Adrenal gland (tissue), 12 donors: ENCODE results near the gene PLD1. TPM values are rescaled to one million over a fixed set of nuclear protein-coding genes. Genes with fewer than 3 reads are reported as not detected.

Source experiments
- DNase-seq, 7 donors: peaks; one replicate each; pipeline ENCODE4 v3.0.0-alpha.2; 2019 to 2020
- H3K27ac ChIP-seq, 5 donors: fragments of 200-600 bp; sonication (generic) in 4 of 5; 1 replicate in 3 of 5; 2 replicates in 2 of 5; pipeline versions ENCODE4 v1.5.1 to v1.8.0; 2016 to 2020; ENCODE audit warnings: mild to moderate bottlenecking in 1 of 5
- H3K27me3 ChIP-seq: fragments of 200-600 bp; 2 replicates; pipeline ENCODE4 v1.8.0; 2021
- H3K36me3 ChIP-seq, 2 donors: fragments of 200-600 bp; replicated peaks in 1 of 2; 1 replicate in 1 of 2; 2 replicates in 1 of 2; pipeline versions ENCODE4 v1.5.1 to v1.8.0; 2018 to 2022
- H3K4me1 ChIP-seq, 2 donors: fragments of 200-600 bp; replicated peaks in 1 of 2; 1 replicate in 1 of 2; 2 replicates in 1 of 2; pipeline versions ENCODE4 v1.5.1 to v1.8.0; 2018 to 2021
- H3K4me3 ChIP-seq, 4 donors: fragments of 200-600 bp; sonication (generic) in 3 of 4; one replicate each; pipeline ENCODE4 v1.5.1; 2016 to 2018
- H3K9me3 ChIP-seq, 3 donors: fragments of 200-600 bp; sonication (generic) in 1 of 3; replicated peaks in 1 of 3; 1 replicate in 2 of 3; 2 replicates in 1 of 3; pipeline versions ENCODE4 v1.5.1 to v1.8.0; 2016 to 2021
- CTCF ChIP-seq, 6 experiments: fragments of 450-650 bp in 4 of 6; fragments of 200-600 bp in 2 of 6; sonication (generic) in 1 of 6; IDR thresholded peaks; 1 replicate in 5 of 6; 2 replicates in 1 of 6; pipeline versions ENCODE4 v1.5.1 to v1.8.0; 2016 to 2021; ENCODE audit warnings: antibody characterized with exemption in 6 of 6, mild to moderate bottlenecking in 2 of 6, moderate library complexity in 1 of 6
- POLR2A ChIP-seq, 2 donors: fragments of 450-650 bp; IDR thresholded peaks; one replicate each; pipeline ENCODE4 v1.6.1; 2017; ENCODE audit warnings: antibody characterized with exemption in 2 of 2, mild to moderate bottlenecking in 2 of 2, moderate library complexity in 1 of 2
- WGBS, 4 donors: extraction: QIAGEN DNeasy Blood & Tissue Kit in 2 of 4; methylation state at CpG; one replicate each; pipeline versions ENCODE4 v1.1.5 to v1.1.7; 2013 to 2017; 5-methylcytosine and 5-hydroxymethylcytosine counted together
- intact Hi-C, 2 donors: fragments of 100-400 bp; cut with DNase I; formaldehyde crosslinking; loops; one replicate each; pipeline versions ENCODE4 v1.14.1 to v1.15.0; 2022 to 2023
- polyA plus RNA-seq, 3 donors: library from polyadenylated mRNA; stranded (reverse); fragments of 200-250 nt in 2 of 3; fragments of 350-450 nt in 1 of 3; fragmentation: Illumina TruSeq in 1 of 3; extraction: RNeasy Lipid Tissue Mini Kit (QIAGEN cat#74804) in 1 of 3; gene quantifications; one replicate each; pipeline ENCODE4 v1.2.3, GENCODE V29; 2013 to 2014
- total RNA-seq, 9 donors: library from RNA; depleted of rRNA in 4 of 9; stranded (reverse); fragments of >200 nt in 4 of 9; fragments of 120-200 nt in 1 of 9; fragmentation: NEBNext Ultra II Directional in 1 of 9; extraction: Animal tissue kit (Norgen Biotek cat#: 25700) in 1 of 9; gene quantifications; one replicate each; pipeline versions ENCODE4 v1.1.0 to v1.2.4, GENCODE V29; 2013 to 2023
- donor health status: healthy with polysubstance abuse.
- donor health status: Bipolar disorder and iron deficiency.
- donor health status: DM: yes; HTN: yes; CAD: no.
- donor health status: DM: no; HTN: no; CAD: no.
- donor health status: DM: no; HTN: no; CAD: no.
- donor health status: DM: yes; HTN: yes; CAD: no.

Gene PLD1
- total and polyA plus RNA-seq, 12 donors = 25.7 to 178 (median 94.5) TPM

DNA sequence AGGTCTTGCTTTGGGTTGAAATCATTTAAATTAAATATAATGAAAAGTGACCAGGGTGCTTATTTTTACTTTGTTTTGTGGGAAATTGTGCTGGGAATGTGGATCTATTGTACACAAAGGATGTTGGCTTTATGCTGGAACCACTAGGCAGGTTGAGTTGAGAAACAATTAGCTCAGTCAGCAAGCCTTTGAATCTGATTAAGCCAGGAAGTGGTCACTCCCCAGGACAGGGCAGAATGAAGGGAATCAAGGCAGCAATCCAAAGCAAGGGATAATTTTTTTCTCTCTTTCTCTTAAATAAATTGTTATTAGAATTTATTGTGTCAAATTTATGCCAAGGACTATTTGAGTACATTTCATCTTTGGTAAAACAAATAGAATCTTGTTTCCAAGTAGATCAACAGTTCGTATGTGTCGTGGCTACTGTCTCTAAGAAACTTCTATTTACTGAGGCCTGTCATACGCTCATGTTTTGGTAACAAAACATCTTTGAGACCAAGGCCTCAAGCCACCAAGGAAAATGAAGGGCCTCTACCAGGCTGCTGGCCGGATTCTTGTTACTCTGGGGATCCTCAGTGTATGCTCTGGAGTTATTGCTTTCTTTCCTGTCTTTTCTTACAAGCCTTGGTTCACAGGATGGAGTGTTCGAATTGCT, 32.7 kb upstream of the PLD1 start, which contains the start of gene TMEM212:
TMEM212 (plus strand) TSS at position 486 of the 655 bp plus-strand sequence; CDS start at position 521, 35 bp downstream.
- Histone ChIP-seq H3K36me3 (no peaks in the 10 kb centered on the region), H3K9me3 (no peaks in the 10 kb centered on the region), H3K27ac (no peak within 1 kb of the TSS), H3K4me3 (no peak within 1 kb of the TSS), H3K4me1 (peaks cover 0 to 30% of the 10 kb centered on the region in 2 donors), H3K27me3 (no peaks in the 10 kb centered on the region)
- no peak for DNase-seq
- intact Hi-C loops = no loop called here
- WGBS, 4 donors = 76 to 82% (median 78%) methylated on average over 5 of the region's 5 CpGs
- TF ChIP-seq POLR2A (IDR thresholded peaks at IDR 0.05) = no peak
- TF ChIP-seq CTCF (IDR thresholded peaks at IDR 0.05) = no peak

DNA sequence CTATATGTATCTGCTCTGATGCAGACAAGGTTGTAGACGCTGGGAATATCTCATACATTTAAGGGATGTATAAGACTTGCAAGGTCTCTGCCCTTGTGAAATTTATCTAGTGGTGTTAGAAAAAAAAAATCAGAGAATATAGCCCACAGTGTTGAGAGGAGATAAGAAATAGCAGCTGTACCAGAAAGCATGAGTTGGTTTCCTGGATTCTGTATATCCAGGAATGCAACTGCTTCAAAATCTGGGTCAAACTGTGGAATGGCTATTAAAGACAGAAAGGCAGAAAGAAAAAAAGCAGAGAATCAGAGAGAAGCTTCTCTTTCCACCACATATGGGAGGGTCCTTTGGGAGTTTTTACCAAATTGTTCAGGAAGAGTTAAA, 31.3 kb upstream of the PLD1 start:
- H3K9me3 ChIP-seq = no peaks in the 10 kb centered on the region
- peaks cover 0 to 30% of the 10 kb centered on the region in 2 donors for H3K4me1 ChIP-seq
- WGBS, 4 donors = 65 to 92% (median 76%) methylated on average over 1 of the region's 1 CpG
- H3K27me3 ChIP-seq = no peaks in the 10 kb centered on the region
- no peak for DNase-seq
- intact Hi-C loops = no loop called here
- H3K27ac ChIP-seq = no peak overlapping the region
- H3K4me3 ChIP-seq = no peak overlapping the region
- TF ChIP-seq POLR2A (IDR thresholded peaks at IDR 0.05) (no peak), CTCF (IDR thresholded peaks at IDR 0.05) (no peak)
- no peaks in the 10 kb centered on the region for H3K36me3 ChIP-seq

DNA sequence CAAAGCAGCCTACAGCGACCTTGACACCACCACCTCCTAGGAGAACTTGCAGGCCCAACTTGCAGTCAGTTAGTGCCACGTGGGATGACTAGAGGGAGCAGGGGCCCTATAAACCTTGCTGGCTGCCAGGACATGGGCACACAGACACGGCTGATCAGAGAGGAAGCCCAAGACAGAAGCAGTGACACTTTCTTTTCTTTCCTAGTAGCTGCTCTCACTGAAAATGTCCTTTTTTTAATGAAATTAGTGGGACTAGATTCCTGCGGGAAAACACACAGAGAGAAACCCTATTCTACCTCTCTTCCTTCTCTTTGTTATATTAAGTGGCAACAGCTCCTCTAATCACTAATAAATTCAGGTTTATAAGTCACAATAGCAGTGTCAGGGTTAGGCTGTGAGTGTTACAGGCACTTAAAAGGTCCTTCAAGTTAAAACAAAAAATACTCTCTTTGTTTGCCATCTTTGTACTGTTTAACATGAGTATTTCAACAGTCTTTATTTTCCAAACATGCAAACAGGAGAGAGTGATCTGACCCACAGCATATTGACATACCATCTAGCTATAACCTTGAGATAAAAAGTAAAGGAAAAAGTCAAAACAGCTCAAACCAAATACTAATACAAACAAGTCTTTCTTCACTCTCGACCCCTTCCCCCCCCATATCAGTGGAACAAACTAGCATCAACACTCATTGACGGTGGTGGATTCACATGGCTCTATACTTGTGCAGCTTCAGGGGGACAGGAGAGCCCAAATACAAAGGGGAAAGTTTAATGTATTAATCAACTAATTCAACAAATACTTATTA, 30.7 kb upstream of the PLD1 start:
- WGBS, 4 donors = 60 to 70% (median 65%) methylated on average over 6 of the region's 6 CpGs
- intact Hi-C loops = no loop called here
- Histone ChIP-seq H3K4me3 (no peak overlapping the region), H3K27ac (no peak overlapping the region), H3K27me3 (no peaks in the 10 kb centered on the region), H3K36me3 (no peaks in the 10 kb centered on the region), H3K4me1 (peaks cover 0 to 30% of the 10 kb centered on the region in 2 donors), H3K9me3 (no peaks in the 10 kb centered on the region)
- TF ChIP-seq POLR2A (IDR thresholded peaks at IDR 0.05) = no peak
- no peak for TF ChIP-seq CTCF (IDR thresholded peaks at IDR 0.05)
- peak in 1 of 7 donors; percentile 16 for DNase-seq

DNA sequence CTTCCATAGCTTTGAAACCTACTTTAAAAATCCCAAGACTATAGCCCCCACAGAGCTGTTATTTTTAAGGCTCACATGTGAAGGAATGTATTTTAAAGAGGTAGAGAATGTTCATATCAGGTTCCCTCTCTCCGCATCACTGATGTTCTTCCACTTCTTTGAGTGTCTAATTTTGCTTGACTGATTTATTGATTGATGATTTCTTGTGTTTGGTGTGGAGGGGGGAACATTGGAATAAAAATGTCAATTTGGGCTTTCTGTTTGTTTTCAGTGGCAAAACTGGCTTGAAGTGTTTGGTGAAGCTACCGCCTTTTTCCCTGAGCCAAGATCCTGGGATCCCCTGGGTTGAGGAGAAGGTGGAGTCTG, 30.1 kb upstream of the PLD1 start:
- no peak overlapping the region for H3K27ac ChIP-seq
- TF ChIP-seq CTCF (IDR thresholded peaks at IDR 0.05) (no peak), POLR2A (IDR thresholded peaks at IDR 0.05) (no peak)
- H3K27me3 ChIP-seq = no peaks in the 10 kb centered on the region
- H3K9me3 ChIP-seq = no peaks in the 10 kb centered on the region
- peaks cover 0 to 30% of the 10 kb centered on the region in 2 donors for H3K4me1 ChIP-seq
- no peaks in the 10 kb centered on the region for H3K36me3 ChIP-seq
- intact Hi-C loops = no loop called here
- no peak overlapping the region for H3K4me3 ChIP-seq
- 73 to 99% (median 98%) methylated on average over 2 of the region's 2 CpGs for WGBS, 4 donors
- no peak for DNase-seq
